G401 (cell line): ENCODE results near the gene FGFBP2. TPM values are rescaled to one million over a fixed set of nuclear protein-coding genes. Genes with fewer than 3 reads are reported as not detected.

ENCODE experiments used
- DNase-seq: peaks from one replicate; pipeline ENCODE4 v3.0.0-alpha.2; 2015; ENCODE audit warnings: low spot score
- in situ Hi-C: cut with HindIII; loops from 2 replicates; pipeline ENCODE4 v1.10.0; 2016; ENCODE audit warnings: low sequenced_read_pairs, mixed read lengths
- total RNA-seq: library from RNA; depleted of rRNA; stranded (reverse); fragments of >200 nt; shearing (Covaris generic); gene quantifications from 2 replicates; pipeline ENCODE4 v1.2.3, GENCODE V29; 2014; rRNA removed

FGFBP2 gene
- total RNA-seq, 1 experiment from 2014 or later: not detected

GRCh38 chr4:15912961-15913630, 49.9 kb downstream of the FGFBP2 start:
- DNase-seq: no peak
- in situ Hi-C loops: loop anchor here (25.0 kb wide), 1 partner anchor 99 kb away; no protein-coding TSS in a partner anchor

GRCh38 chr4:15912236-15912635, 50.7 kb downstream of the FGFBP2 start:
- in situ Hi-C loops: loop anchor here (25.0 kb wide), 1 partner anchor 100 kb away; no protein-coding TSS in a partner anchor
- no peak for DNase-seq

Other genes with a start within 250 kb of the FGFBP2 start
- not detected in 2 replicates for gene CD38, start 184.8 kb downstream of the FGFBP2 start, total RNA-seq
- gene FGFBP1, start 24.4 kb downstream of the FGFBP2 start, total RNA-seq: not detected in 2 replicates
- 0.37 and 6.0 TPM in 2 replicates for gene PROM1, start 120.8 kb upstream of the FGFBP2 start, total RNA-seq